HG02885 (cell line): ENCODE measurements around the gene WDR37.
"Not testable (repeated sequence)": the region's sequence is repeated elsewhere in the genome, so short reads cannot be mapped to it uniquely, and the experiment has no call there.

Experiments used
- ATAC-seq: cut with Tn5 transposase; IDR thresholded peaks from one replicate; pipeline ENCODE4 v1.9.1; 2021; ENCODE audit warnings: mild to moderate bottlenecking; ENCODE audit not compliant: unreplicated experiment, poor library complexity

WDR37 gene

GRCh38 chr10:1149793-1150637 is 93.8 kb downstream of the WDR37 start:
- ATAC-seq: no peak

- ATAC-seq: no peak
Observed at GRCh38 chr10:1150638-1150955, 94.4 kb downstream of the WDR37 start.

GRCh38 chr10:1151076-1152033 is 95.2 kb downstream of the WDR37 start:
- ATAC-seq: no peak

GRCh38 chr10:1152386-1153250 is 96.4 kb downstream of the WDR37 start:
- ATAC-seq: no peak

GRCh38 chr10:1153251-1153763 is 97.1 kb downstream of the WDR37 start:
- no peak for ATAC-seq

- ATAC-seq: no peak
Observed at GRCh38 chr10:1153805-1154351, 97.7 kb downstream of the WDR37 start.

GRCh38 chr10:1154531-1155295 is 98.5 kb downstream of the WDR37 start:
- no peak for ATAC-seq

- no peak for ATAC-seq
Observed at GRCh38 chr10:1155791-1156615, 99.8 kb downstream of the WDR37 start.

GRCh38 chr10:1156616-1156886 is 100.4 kb downstream of the WDR37 start:
- no peak for ATAC-seq

GRCh38 chr10:1156921-1157614 is 100.9 kb downstream of the WDR37 start:
- no peak for ATAC-seq

- no peak for ATAC-seq
Observed at GRCh38 chr10:1157615-1157933, 101.4 kb downstream of the WDR37 start.

- ATAC-seq: no peak
Observed at GRCh38 chr10:1158066-1158465, 101.9 kb downstream of the WDR37 start.

- ATAC-seq: not testable (repeated sequence)
Observed at GRCh38 chr10:1158536-1158935, 102.4 kb downstream of the WDR37 start.

GRCh38 chr10:1159131-1160061 is 103.2 kb downstream of the WDR37 start:
- ATAC-seq: peak; percentile 39

- peak; percentile 34 for ATAC-seq
Observed at GRCh38 chr10:1160561-1161314, 104.6 kb downstream of the WDR37 start.

- peak; percentile 82 for ATAC-seq
Observed at GRCh38 chr10:1161315-1161673, 105.1 kb downstream of the WDR37 start.
